Testis (tissue), 3 donors: Measurements from ENCODE around the gene ANKRD11. TPM values are rescaled to one million over a fixed set of nuclear protein-coding genes. Genes with fewer than 3 reads are reported as not detected.

ENCODE experiments used
- DNase-seq: peaks from one replicate; pipeline ENCODE4 v3.0.0-alpha.2; 2019
- H3K27ac ChIP-seq, 2 donors: fragments of 200-600 bp; sonication (generic); one replicate each; pipeline ENCODE4 v1.5.1; 2019
- H3K27me3 ChIP-seq: fragments of 200-600 bp; sonication (generic); one replicate; pipeline ENCODE4 v1.5.1; 2019
- H3K36me3 ChIP-seq: fragments of 200-600 bp; sonication (generic); one replicate; pipeline ENCODE4 v1.5.1; 2017; ENCODE audit warnings: low read depth; ENCODE audit errors: missing control alignments
- H3K4me1 ChIP-seq: fragments of 200-600 bp; sonication (generic); one replicate; pipeline ENCODE4 v1.5.1; 2019
- H3K4me3 ChIP-seq, 2 donors: fragments of 200-600 bp; sonication (generic); one replicate each; pipeline ENCODE4 v1.5.1; 2017 to 2019
- H3K9me3 ChIP-seq: fragments of 200-600 bp; sonication (generic); one replicate; pipeline ENCODE4 v1.5.1; 2017
- POLR2A ChIP-seq: fragments of 450-650 bp; IDR thresholded peaks from one replicate; pipeline ENCODE4 v1.6.1; 2017; ENCODE audit warnings: antibody characterized with exemption, mild to moderate bottlenecking, moderate library complexity
- WGBS, 2 donors: methylation state at CpG; one replicate each; pipeline ENCODE4 v1.1.5; 2018; 5-methylcytosine and 5-hydroxymethylcytosine counted together
- intact Hi-C: fragments of 100-400 bp; cut with DNase I; formaldehyde crosslinking; loops from one replicate; pipeline ENCODE4 v1.15.1; 2023; ENCODE audit warnings: low total_unique reads
- polyA plus RNA-seq: library from polyadenylated mRNA; stranded (reverse); fragments of 350-450 nt; fragmentation: Illumina TruSeq; extraction: RNeasy Lipid Tissue Mini Kit (QIAGEN cat#74804); gene quantifications from one replicate; pipeline ENCODE4 v1.2.3, GENCODE V29; 2014; ENCODE audit warnings: low read depth, low replicate concordance; ENCODE audit not compliant: insufficient read depth
- total RNA-seq, 2 donors: library from RNA; depleted of rRNA; stranded (reverse); fragments of >200 nt; gene quantifications; one replicate each; pipeline ENCODE4 v1.2.3, GENCODE V29; 2016
- TF ChIP-seq, protein P1 (sequence below), 3 experiments: fragments of 450-650 bp in 2 of 3; fragments of 200-600 bp in 1 of 3; sonication (generic) in 1 of 3; IDR thresholded peaks; one replicate each; pipeline ENCODE4 v1.5.1; 2016 to 2019; ENCODE audit warnings: antibody characterized with exemption in 3 of 3, mild to moderate bottlenecking in 2 of 3, moderate library complexity in 1 of 3

ANKRD11 gene
- total and polyA plus RNA-seq, 3 donors from 2014 or later = 49.7 to 187 (median 150) TPM

DNA sequence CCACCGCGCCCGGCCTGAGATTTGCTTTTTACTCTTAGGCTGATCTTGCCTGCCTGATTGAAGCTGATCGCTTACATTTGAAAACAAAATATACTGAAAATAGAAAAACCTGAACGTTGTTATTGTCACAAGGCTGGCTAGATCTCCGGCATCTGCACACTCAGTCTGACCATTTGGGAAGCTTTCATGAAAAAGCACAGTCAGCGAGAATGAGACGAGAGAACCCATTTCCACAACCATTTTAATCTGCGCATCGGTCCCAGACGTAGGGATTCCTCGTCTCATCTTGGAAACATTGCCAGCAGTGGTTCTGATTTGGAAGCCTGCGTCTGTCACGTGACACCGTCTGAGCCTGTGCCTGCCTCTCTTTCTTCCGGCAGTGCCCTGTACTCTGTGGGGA lies 38.7 kb upstream of the ANKRD11 start:
- Histone ChIP-seq H3K27me3 (no peaks in the 10 kb centered on the region), H3K36me3 (no peaks in the 10 kb centered on the region), H3K4me3 (no peak overlapping the region), H3K27ac (no peak overlapping the region), H3K4me1 (no peaks in the 10 kb centered on the region), H3K9me3 (no peaks in the 10 kb centered on the region)
- no peak for DNase-seq
- intact Hi-C loops = no loop called here
- TF ChIP-seq, protein P1, sequence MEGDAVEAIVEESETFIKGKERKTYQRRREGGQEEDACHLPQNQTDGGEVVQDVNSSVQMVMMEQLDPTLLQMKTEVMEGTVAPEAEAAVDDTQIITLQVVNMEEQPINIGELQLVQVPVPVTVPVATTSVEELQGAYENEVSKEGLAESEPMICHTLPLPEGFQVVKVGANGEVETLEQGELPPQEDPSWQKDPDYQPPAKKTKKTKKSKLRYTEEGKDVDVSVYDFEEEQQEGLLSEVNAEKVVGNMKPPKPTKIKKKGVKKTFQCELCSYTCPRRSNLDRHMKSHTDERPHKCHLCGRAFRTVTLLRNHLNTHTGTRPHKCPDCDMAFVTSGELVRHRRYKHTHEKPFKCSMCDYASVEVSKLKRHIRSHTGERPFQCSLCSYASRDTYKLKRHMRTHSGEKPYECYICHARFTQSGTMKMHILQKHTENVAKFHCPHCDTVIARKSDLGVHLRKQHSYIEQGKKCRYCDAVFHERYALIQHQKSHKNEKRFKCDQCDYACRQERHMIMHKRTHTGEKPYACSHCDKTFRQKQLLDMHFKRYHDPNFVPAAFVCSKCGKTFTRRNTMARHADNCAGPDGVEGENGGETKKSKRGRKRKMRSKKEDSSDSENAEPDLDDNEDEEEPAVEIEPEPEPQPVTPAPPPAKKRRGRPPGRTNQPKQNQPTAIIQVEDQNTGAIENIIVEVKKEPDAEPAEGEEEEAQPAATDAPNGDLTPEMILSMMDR (IDR thresholded peaks at IDR 0.05) = no peak
- no peak for TF ChIP-seq POLR2A
- WGBS, 2 donors = 87 to 95% methylated on average over 15 to 16 of the region's 16 CpGs

DNA sequence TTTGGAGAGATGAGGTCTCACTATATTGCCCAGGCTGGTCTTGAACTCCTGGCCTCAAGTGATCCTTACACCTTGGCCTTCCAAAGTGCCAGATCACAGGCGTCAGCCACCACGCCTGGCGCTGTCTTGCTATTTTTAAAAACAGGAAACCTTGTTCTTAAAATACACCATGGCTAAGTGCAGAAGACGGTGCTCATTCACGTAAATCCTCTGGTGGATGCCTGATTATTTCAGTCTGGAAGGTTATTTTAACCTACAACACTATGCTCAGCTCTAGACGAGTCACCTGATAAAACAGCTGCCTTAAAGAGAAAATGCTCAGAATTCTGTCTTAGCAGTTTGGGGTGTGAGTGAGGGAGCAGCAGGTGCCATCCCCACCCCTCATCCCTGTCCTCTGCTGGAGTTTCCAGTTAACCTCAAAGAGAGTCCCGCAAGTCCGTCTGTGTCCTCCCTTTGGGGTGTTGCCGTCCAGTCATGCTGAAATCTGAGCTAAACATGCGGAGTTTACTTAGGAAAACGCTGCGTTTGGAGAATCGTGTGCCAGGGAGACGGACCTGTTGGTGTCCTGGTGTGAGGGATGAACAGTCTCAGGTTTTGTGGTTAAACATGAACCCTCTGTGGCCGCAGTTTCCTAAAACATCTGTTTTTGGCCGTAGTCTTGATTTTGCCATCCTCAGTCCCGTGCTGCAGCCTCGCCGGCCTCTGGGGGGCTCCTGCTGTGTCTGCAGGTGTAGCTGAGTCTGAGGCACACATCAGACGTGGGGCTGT lies 35.0 kb upstream of the ANKRD11 start:
- no peak overlapping the region for H3K27ac ChIP-seq
- no peaks in the 10 kb centered on the region for H3K9me3 ChIP-seq
- no peak for DNase-seq
- no peaks in the 10 kb centered on the region for H3K36me3 ChIP-seq
- no peak for TF ChIP-seq POLR2A
- TF ChIP-seq, protein P1 (IDR thresholded peaks at IDR 0.05) = no peak
- WGBS, 2 donors = 85 to 87% methylated on average over 20 of the region's 20 CpGs
- H3K4me1 ChIP-seq = no peaks in the 10 kb centered on the region
- intact Hi-C loops = no loop called here
- H3K27me3 ChIP-seq = no peaks in the 10 kb centered on the region
- H3K4me3 ChIP-seq = no peak overlapping the region

DNA sequence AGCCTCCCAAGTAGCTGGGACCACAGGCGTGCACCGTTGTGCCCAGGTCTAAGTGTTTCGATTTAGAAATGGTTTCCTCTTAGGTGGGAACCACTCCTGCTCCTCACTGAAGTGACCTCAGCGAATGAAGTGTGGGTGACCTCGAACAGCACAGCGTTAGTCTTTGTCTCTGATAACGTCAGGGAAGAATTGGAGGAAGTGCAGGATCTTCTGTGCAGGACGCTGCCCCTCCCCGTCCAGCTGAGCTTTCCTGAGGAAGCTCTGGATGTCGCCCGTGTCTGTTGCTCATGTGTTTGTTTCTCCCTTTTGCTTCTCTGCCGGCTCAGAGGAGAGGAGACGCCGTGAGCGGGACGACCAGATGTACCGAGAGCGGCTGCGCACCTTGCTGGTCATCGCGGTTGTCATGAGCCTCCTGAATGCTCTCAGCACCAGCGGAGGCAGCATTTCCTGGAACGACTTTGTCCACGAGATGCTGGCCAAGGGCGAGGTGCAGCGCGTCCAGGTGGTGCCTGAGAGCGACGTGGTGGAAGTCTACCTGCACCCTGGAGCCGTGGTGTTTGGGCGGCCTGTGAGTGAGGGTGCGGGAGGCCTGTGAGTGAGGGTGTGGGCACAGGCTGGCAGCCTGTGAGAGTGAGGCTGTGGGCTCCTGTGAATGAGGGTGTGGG lies 33.5 kb upstream of the ANKRD11 start:
- Histone ChIP-seq H3K36me3 (no peaks in the 10 kb centered on the region), H3K4me3 (no peak overlapping the region), H3K27me3 (no peaks in the 10 kb centered on the region), H3K9me3 (no peaks in the 10 kb centered on the region), H3K27ac (no peak overlapping the region), H3K4me1 (no peaks in the 10 kb centered on the region)
- 91 to 92% methylated on average over 21 to 32 of the region's 32 CpGs for WGBS, 2 donors
- intact Hi-C loops = no loop called here
- TF ChIP-seq POLR2A = no peak
- TF ChIP-seq, protein P1 (IDR thresholded peaks at IDR 0.05) = no peak
- DNase-seq = no peak

DNA sequence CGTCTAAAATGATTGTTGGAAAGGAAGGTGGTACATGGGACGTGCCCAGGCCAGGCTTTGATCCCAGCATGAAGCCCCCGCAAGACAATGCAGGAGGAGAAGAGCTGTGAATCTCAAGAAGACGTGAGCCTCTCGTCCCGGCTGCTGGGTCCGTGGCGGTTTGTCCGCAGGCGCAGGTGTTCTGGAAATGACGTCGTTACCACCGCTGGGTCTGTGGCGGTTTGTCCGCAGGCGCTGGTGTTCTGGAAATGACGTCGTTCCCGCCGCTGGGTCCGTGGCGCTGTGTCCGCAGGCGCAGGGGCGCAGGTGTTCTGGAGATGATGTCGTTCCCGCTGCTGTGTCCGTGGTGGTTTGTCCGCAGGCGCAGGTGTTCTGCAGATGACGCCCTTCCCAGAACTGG lies 31.9 kb upstream of the ANKRD11 start:
- no peaks in the 10 kb centered on the region for H3K27me3 ChIP-seq
- no peaks in the 10 kb centered on the region for H3K36me3 ChIP-seq
- intact Hi-C loops = no loop called here
- H3K4me3 ChIP-seq = no peak overlapping the region
- 92 to 93% methylated on average over 25 to 31 of the region's 31 CpGs for WGBS, 2 donors
- H3K9me3 ChIP-seq = no peaks in the 10 kb centered on the region
- DNase-seq = no peak
- no peak overlapping the region for H3K27ac ChIP-seq
- no peaks in the 10 kb centered on the region for H3K4me1 ChIP-seq
- no peak for TF ChIP-seq POLR2A
- TF ChIP-seq, protein P1 (IDR thresholded peaks at IDR 0.05) = no peak
